Stimulated activated naive CD4-positive, alpha-beta T cell treated with Interleukin-2 at 50 U/mL for 16 hours (primary cell): Measurements from ENCODE around the gene RAB3IP.
"Not testable (repeated sequence)": the region's sequence is repeated elsewhere in the genome, so short reads cannot be mapped to it uniquely, and the experiment has no call there.

ENCODE experiments used
- DNase-seq: peaks from one replicate; lab custom pipeline; 2025; lab: John Stamatoyannopoulos, UW

Gene RAB3IP

GRCh38 chr12:69756088-69756755 is 17.6 kb downstream of the RAB3IP start:
- no peak for DNase-seq

- no peak for DNase-seq
Measured at GRCh38 chr12:69758105-69758504, 19.4 kb downstream of the RAB3IP start.

- DNase-seq: not testable (repeated sequence)
Measured at GRCh38 chr12:69759581-69759980, 20.9 kb downstream of the RAB3IP start.

DNA sequence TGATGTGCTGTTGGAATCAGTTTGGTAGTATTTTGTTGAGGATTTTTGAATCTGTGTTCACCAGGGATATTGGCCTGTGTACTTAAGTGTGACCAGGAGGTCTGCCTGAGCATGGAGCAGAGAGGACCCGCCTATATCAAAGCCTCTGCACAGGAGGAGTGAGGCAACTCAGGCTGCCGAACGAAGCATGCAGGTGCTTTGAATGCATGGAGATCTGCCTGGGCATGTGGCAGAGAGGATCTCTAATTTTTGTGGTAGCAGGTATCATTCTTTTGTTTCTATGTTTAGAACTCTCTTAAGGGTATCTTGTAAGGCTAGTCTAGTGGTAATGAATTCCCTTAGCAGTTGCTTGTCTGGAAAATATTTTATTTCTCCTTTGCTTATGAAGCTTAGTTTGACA is 26.9 kb downstream of the RAB3IP start:
- no peak for DNase-seq

- no peak for DNase-seq
Measured at GRCh38 chr12:69766260-69766659, 27.6 kb downstream of the RAB3IP start.

DNA sequence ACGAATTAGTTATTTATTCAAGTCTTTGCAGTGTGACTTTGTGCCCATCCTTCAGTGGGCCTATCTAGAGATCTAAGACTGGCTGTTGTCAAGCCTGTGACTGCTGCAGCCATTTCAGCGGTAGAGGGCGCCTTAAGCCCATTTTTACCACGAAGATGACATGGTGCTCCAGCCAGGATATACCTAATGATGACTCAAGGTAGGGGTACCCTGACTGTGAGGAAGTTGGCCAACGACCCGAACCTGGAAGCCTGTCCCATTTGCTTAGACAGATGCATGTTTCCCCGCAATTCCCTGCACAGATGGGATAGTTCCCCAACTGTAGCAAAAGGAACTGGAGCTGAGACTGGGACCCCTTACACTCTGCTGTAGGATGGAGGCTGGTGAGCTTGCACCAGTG is 41.3 kb downstream of the RAB3IP start:
- no peak for DNase-seq

- no peak for DNase-seq
Measured at GRCh38 chr12:69783365-69783764, 44.7 kb downstream of the RAB3IP start.

DNA sequence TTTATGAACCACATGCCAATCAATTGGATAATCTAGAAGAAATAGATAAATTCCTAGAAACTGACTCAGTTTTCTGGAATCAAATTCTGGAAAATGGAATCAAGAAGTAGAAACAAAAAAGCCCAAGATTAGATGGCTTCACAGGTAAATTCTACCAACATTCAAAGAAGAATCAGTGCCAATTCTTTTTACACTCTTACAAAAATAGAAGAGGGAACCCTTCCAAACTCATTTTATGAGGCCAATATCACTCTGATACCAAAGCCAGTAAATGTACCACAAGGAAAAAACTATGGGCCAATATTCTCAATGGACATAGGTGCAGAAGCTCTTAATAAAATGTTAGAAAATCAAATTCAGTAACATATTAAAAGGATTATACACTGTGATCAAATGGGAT is 50.7 kb downstream of the RAB3IP start:
- DNase-seq: no peak

DNA sequence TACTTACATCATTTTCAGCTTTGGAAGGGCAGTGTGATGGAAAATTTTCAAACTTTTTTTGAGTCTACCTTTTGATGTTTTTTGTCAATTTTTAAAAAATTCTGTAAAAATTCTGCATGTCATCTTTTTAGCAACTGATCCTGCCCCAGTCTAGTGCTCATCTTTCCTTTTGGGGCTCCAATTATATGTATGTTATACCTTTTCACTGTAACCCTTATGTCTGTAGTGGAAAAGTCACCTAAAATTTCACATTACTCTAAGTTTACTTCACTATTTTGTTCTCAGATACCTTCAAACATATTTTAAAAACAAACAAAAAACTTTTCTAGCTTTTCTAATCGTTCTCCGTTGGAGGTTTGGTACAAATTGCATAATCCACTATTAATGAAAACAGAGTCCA is 53.9 kb downstream of the RAB3IP start:
- DNase-seq: no peak

DNA sequence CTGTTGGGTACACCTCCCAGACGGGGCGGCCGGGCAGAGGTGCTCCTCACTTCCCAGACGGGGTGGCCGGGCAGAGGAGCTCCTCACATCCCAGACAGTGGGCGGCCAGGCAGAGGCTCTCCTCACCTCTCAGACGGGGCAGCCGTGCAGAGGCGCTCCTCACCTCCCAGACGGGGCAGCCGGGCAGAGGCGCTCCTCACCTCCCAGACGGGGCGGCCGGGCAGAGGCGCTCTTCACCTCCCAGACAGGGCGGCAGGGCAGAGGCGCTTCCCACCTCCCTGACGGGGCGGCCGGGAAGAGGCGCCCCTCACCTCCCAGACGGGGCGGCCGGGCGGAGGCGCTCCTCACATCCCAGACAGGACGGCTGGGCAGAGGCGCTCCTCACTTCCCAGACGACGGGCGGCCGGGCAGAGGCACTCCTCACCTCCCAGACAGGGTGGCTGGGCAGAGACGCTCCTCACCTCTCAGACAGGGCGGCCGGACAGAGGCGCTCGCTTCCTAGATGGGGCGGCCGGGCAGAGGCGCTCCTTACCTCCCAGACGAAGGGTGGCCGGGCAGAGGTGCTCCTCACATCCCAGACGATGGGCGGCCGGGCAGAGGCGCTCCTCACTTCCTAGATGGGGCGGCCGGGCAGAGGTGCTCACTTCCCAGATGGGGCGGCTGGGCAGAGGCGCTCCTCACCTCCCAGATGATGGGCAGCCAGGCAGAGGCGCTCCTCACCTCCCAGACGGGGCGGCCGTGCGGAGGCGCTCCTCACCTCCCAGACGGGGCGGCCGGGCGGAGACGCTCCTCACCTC is 68.6 kb downstream of the RAB3IP start:
- DNase-seq: not testable (repeated sequence)

GRCh38 chr12:69810870-69811498 is 72.3 kb downstream of the RAB3IP start:
- no peak for DNase-seq

DNA sequence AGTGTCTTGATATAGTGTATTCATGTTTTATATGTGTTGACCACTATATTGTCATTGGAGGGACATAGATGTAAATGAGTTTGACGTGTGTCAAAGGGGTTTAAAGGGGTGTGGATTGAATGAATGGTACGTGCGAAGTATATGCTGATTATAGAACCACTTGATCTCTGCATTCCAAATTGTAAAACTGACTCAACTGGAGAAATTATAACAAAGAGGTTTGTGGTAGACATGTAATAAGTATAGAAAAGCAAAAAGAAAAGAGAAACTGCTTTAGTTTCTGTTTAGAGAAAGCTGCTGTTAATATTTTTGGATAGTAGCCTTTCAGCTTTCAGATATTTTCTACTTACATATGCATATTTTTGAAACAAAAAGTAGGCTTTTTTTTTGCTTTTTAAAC is 77.4 kb downstream of the RAB3IP start:
- DNase-seq: no peak

- DNase-seq: no peak
Measured at GRCh38 chr12:69821032-69821455, 82.4 kb downstream of the RAB3IP start.

DNA sequence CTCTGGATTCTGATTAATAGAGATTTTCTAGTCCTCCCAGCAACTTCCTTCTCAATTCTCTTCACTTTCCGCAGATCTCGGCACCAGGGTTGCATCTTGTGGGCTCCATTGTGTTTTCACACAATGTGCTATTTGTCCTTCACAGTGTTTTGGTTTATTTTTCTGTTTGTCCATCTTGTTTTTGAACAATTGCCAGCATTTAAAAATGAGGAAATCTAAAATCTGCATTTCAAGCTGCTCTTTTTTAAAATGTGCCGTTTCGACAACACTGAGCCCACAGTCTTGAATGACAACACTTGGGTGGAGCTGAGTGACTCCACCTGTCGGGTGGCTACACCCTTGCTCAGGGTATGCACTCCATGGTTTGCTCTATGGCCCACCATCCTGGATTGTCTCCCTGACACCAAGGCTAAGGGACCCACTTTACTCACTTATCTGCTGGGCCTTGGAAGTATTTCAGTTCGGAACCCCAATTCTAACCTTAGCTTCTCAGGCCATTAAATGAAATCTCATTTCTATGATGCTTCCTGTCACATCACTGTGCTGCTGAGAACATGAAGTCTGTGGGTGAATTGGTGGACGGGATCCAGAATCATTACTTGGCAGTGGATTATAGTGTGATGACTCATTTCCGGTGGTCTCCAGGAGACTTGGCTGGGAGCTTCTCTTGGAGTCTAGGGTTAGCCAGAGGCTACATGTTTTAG is 82.9 kb downstream of the RAB3IP start:
- no peak for DNase-seq

DNA sequence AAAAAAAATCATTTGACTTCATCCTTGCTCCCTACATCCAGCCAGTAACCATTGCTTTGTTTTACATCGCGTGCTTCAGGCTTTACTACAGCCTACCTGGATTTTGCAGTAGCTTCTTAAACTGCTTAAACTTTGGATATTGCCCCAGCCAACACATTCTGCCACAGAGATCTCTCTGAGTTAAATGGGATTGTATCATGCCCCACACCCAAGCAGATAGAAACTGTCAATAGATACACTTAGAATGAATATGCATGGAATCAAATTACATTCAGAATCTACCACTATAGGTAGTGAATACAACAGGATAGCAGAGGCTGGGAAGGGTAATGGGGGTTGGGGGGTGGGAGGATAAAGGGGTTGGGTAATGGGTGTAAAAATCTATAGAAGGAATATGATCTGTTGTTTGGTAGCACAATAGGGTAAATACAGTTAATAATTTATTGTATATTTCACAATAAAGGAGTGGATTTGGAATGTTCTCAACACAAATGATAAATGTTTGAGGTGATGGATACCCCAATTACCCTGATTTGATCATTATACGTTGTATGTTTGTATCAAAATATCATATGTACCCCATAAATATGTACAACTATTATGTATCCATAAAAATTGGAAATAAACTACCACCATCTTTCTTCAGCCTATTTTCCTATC is 83.7 kb downstream of the RAB3IP start:
- DNase-seq: no peak

GRCh38 chr12:69824028-69824427 is 85.4 kb downstream of the RAB3IP start:
- no peak for DNase-seq

- DNase-seq: no peak
Measured at GRCh38 chr12:69824966-69825560, 86.4 kb downstream of the RAB3IP start, which contains the start of gene MYRFL. Gene MYRFL, plus strand, starts transcription at chr12:69825227. Its CDS starts 291 bp downstream, at chr12:69825518.

DNA sequence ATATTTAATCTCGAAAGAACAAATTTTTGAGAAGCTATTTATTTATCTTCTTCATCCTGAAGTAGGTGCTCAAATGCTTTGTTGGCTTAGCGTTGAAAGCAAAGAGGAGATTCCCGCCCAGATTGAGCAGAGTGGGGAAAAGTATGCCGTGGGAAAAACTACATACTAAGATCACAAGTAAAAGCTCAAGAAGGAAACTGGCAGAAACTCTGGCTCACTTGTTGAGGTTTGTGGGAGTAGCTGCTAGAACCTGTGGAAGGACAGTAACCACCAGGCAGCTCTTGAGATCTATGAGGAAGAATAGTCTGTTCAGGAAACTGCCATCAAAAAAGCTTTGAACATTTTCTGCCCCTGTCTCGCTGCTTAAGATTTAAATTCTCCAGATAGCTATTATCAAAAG is 90.2 kb downstream of the RAB3IP start:
- DNase-seq: no peak

DNA sequence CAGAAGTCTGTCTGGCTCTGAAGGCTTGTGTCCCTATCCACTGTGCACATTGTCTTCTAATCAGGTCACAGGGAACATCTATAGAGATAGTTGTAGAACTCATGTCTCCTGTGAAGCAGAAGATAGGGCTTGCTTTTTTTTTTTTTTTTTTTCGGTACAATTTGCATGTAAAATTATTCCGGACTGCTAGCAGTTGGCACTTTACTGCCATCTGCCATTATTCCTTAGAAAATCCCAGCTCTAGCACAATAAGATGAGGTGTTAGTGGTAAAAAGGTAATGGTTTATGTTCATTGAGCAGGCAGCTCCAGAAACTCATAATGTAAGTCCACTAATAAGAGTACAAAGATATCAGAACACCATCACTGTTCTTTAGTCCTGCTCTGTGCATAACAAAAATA is 95.0 kb downstream of the RAB3IP start:
- no peak for DNase-seq

DNA sequence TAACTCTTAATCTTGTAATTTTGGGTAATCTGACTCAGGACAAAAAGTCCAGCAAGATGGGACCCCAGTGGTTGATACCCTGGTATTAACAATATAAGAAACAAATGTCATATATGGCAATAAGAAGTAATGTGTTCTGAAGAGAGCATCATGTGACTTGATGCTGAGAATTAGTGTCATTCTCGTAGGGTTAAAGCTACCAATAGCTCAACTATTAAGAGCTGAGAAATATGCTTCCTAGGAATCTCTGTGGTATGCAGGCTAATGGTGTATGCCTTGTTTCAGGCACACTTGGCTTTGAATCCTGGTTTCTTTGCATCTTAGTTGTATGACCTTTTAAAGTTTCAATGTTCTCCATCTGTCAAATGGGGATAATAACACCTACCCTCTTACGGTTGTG is 95.5 kb downstream of the RAB3IP start:
- no peak for DNase-seq

- DNase-seq: no peak
Measured at GRCh38 chr12:69834576-69834975, 95.9 kb downstream of the RAB3IP start.
